ENCODE measurements around the gene RSPH10B2.
"Not testable (repeated sequence)": the region's sequence is repeated elsewhere in the genome, so short reads cannot be mapped to it uniquely, and the experiment has no call there.

DNA sequence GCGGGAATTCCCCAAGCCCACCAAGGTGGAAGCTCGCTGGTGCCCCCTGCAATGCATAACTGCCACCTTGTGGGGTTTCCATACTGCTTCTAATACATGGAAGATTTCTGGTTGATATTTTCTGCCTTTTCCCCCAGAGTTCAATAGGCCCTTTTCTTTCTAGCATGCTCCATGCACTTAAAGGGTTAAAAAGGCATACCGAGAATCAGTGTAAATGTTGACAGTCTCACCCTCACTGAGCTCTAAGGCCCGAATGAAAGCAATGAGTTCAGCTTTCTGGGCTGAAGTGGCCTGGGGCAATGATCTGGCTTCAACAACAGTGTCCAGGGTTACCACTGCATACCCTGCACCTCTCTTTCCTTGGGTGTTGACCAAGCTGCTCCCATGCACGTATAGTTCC is 89.2 kb downstream of the RSPH10B2 start:
- TF ChIP-seq, protein P1, sequence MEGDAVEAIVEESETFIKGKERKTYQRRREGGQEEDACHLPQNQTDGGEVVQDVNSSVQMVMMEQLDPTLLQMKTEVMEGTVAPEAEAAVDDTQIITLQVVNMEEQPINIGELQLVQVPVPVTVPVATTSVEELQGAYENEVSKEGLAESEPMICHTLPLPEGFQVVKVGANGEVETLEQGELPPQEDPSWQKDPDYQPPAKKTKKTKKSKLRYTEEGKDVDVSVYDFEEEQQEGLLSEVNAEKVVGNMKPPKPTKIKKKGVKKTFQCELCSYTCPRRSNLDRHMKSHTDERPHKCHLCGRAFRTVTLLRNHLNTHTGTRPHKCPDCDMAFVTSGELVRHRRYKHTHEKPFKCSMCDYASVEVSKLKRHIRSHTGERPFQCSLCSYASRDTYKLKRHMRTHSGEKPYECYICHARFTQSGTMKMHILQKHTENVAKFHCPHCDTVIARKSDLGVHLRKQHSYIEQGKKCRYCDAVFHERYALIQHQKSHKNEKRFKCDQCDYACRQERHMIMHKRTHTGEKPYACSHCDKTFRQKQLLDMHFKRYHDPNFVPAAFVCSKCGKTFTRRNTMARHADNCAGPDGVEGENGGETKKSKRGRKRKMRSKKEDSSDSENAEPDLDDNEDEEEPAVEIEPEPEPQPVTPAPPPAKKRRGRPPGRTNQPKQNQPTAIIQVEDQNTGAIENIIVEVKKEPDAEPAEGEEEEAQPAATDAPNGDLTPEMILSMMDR (IDR thresholded peaks at IDR 0.05; ENCODE audit: insufficient read depth, low read depth, low read length): not testable (repeated sequence)
- not testable (repeated sequence) for TF ChIP-seq EZH2 (IDR thresholded peaks at IDR 0.05; ENCODE audit: insufficient read depth, low read length)

Measured in astrocyte (in vitro differentiated cells and primary cell).